Measurements from ENCODE around the gene FKBP2.

Gene FKBP2

GRCh38 chr11:64240435-64241240 lies at the start of gene FKBP2:
Gene FKBP2 (plus strand): TSS chr11:64241095. CDS start chr11:64242388, 1,293 bp downstream.
- H3K27me3 ChIP-seq (ENCODE audit: insufficient read depth, low read length, poor library complexity, severe bottlenecking): no peaks in the 10 kb centered on the region
- peak within 1 kb of the TSS; percentile 92 for H3K4me3 ChIP-seq (ENCODE audit: low read length, poor library complexity, severe bottlenecking)
- TF ChIP-seq CTCF (conservative IDR thresholded peaks at IDR 0.05; ENCODE audit: low read length) (no peak), EZH2phosphoT487 (IDR thresholded peaks at IDR 0.05; ENCODE audit: borderline replicate concordance) (no peak)
- peaks cover 35% of the 10 kb centered on the region for H3K4me1 ChIP-seq (ENCODE audit: insufficient read depth, low read length, poor library complexity, severe bottlenecking)
- H3K79me2 ChIP-seq (ENCODE audit: insufficient read depth, low read length): peaks cover 46% of the 10 kb centered on the region
- peaks cover 5% of the 10 kb centered on the region; the same call in 1 of the 2 replicates for H3F3A ChIP-seq (ENCODE audit: low read depth)
- peak within 1 kb of the TSS; percentile 70 for H2AFZ ChIP-seq (ENCODE audit: low read length)
- H3K4me2 ChIP-seq (ENCODE audit: low read depth, low read length, poor library complexity, severe bottlenecking): peak within 1 kb of the TSS; percentile 92
- peaks cover 11% of the 10 kb centered on the region; the same call in 1 of the 2 replicates for H3K36me3 ChIP-seq (ENCODE audit: insufficient read depth, low read length)
- H3K9ac ChIP-seq (ENCODE audit: low read depth, low read length, poor library complexity, severe bottlenecking): peak within 1 kb of the TSS; percentile 86
- H3K9me3 ChIP-seq (ENCODE audit: insufficient read depth, low read depth, low read length): no peaks in the 10 kb centered on the region
- H3K9me2 ChIP-seq (replicated peaks; ENCODE audit: low read depth, low read length): no peaks in the 10 kb centered on the region
- peaks cover 28% of the 10 kb centered on the region for H4K20me1 ChIP-seq (ENCODE audit: insufficient read depth, low read length, poor library complexity, severe bottlenecking)

GRCh38 chr11:64192434-64192833 lies 48.5 kb upstream of the FKBP2 start:
- H3F3A ChIP-seq (ENCODE audit: low read depth): no peaks in the 10 kb centered on the region
- H3K4me1 ChIP-seq (ENCODE audit: insufficient read depth, low read length, poor library complexity, severe bottlenecking): peaks cover 25% of the 10 kb centered on the region
- peaks cover 53% of the 10 kb centered on the region; the same call in 1 of the 2 replicates for H3K36me3 ChIP-seq (ENCODE audit: insufficient read depth, low read length)
- no peak overlapping the region for H3K4me2 ChIP-seq (ENCODE audit: low read depth, low read length, poor library complexity, severe bottlenecking)
- no peak for TF ChIP-seq EZH2phosphoT487 (IDR thresholded peaks at IDR 0.05; ENCODE audit: borderline replicate concordance)
- no peak for TF ChIP-seq CTCF (conservative IDR thresholded peaks at IDR 0.05; ENCODE audit: low read length)
- H3K4me3 ChIP-seq (ENCODE audit: low read length, poor library complexity, severe bottlenecking): no peak overlapping the region
- H3K9me2 ChIP-seq (replicated peaks; ENCODE audit: low read depth, low read length): no peaks in the 10 kb centered on the region
- H2AFZ ChIP-seq (ENCODE audit: low read length): no peak overlapping the region
- H3K9ac ChIP-seq (ENCODE audit: low read depth, low read length, poor library complexity, severe bottlenecking): no peak overlapping the region
- peaks cover 9% of the 10 kb centered on the region for H3K79me2 ChIP-seq (ENCODE audit: insufficient read depth, low read length)
- no peaks in the 10 kb centered on the region for H3K27me3 ChIP-seq (ENCODE audit: insufficient read depth, low read length, poor library complexity, severe bottlenecking)
- H4K20me1 ChIP-seq (ENCODE audit: insufficient read depth, low read length, poor library complexity, severe bottlenecking): peaks cover 41% of the 10 kb centered on the region
- no peaks in the 10 kb centered on the region for H3K9me3 ChIP-seq (ENCODE audit: insufficient read depth, low read depth, low read length)

GRCh38 chr11:64196626-64197025 lies 44.3 kb upstream of the FKBP2 start:
- no peaks in the 10 kb centered on the region for H3K9me3 ChIP-seq (ENCODE audit: insufficient read depth, low read depth, low read length)
- peaks cover 89% of the 10 kb centered on the region; the same call in 1 of the 2 replicates for H3K36me3 ChIP-seq (ENCODE audit: insufficient read depth, low read length)
- H3K27me3 ChIP-seq (ENCODE audit: insufficient read depth, low read length, poor library complexity, severe bottlenecking): no peaks in the 10 kb centered on the region
- H3K79me2 ChIP-seq (ENCODE audit: insufficient read depth, low read length): peaks cover 23% of the 10 kb centered on the region
- H3K9ac ChIP-seq (ENCODE audit: low read depth, low read length, poor library complexity, severe bottlenecking): no peak overlapping the region
- no peak overlapping the region for H3K4me3 ChIP-seq (ENCODE audit: low read length, poor library complexity, severe bottlenecking)
- no peaks in the 10 kb centered on the region for H3F3A ChIP-seq (ENCODE audit: low read depth)
- H3K9me2 ChIP-seq (replicated peaks; ENCODE audit: low read depth, low read length): no peaks in the 10 kb centered on the region
- no peak for TF ChIP-seq EZH2phosphoT487 (IDR thresholded peaks at IDR 0.05; ENCODE audit: borderline replicate concordance)
- TF ChIP-seq CTCF (conservative IDR thresholded peaks at IDR 0.05; ENCODE audit: low read length): no peak
- no peak overlapping the region for H3K4me2 ChIP-seq (ENCODE audit: low read depth, low read length, poor library complexity, severe bottlenecking)
- no peaks in the 10 kb centered on the region for H3K4me1 ChIP-seq (ENCODE audit: insufficient read depth, low read length, poor library complexity, severe bottlenecking)
- peaks cover 18% of the 10 kb centered on the region for H4K20me1 ChIP-seq (ENCODE audit: insufficient read depth, low read length, poor library complexity, severe bottlenecking)
- no peak overlapping the region for H2AFZ ChIP-seq (ENCODE audit: low read length)
